ACHN (cell line): ENCODE results near the gene HIPK3.

Source experiments
- DNase-seq: peaks from one replicate; pipeline ENCODE4 v3.0.0-alpha.2; 2015
- in situ Hi-C: cut with HindIII; loops from 2 replicates; pipeline ENCODE4 v1.10.0; 2017; ENCODE audit warnings: low sequenced_read_pairs, low pct_ligation_motif_present, low pct_unique_long_range_greater_than_20kb

HIPK3 gene

DNA sequence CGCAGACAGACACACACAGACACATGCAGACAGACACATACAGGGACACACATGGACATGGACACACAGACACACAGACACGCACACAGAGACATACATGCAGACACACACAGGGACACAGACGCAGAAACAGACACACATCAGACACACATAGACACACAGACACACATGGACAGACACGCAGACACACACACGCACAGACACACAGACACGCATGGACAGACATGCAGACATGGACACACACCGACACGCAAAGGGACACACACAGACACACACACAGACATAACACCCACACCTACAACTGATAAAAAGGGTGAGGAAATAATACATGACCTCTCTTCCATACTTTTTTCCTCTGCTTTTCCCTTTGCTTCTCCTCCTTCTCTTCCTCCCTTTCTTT is 146.2 kb downstream of the HIPK3 start:
- DNase-seq, result no peak
- in situ Hi-C loops, result no loop called here

DNA sequence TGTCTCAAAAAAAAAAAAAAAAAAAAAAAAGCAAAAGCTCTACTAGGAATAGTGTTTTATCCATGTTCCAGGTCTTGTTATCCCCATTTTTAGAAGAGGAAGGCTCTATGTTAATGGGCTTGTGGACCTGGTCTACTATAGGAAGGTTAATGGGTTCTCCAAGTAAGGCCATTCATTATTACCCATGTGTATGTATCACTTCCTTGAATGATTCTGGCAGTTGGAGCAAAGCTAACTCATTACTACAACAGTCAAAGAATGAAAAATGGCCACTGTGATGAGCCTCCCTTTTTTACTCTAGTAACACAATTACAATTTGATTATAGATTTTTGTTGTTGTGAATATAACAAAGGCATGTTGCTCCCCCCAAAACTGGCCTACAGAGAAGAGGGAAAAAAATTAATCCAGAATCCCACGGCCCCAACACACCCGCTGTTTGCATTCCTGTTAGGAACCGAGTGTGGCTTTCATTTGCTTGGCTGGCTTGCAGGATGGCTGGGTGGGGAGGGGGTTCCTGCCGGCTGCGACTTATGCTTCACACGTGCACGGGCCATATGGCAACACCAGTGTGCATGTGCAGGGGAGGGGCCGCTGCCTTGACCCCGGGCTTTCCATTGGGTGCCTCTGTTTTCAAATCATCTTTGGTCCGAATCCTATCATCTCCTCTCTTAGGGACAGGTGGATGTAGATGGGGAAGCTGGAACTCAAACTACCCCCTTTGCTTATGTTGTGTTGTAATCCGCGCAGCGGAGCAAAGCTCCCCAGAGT is 148.8 kb downstream of the HIPK3 start:
- DNase-seq, result no peak

More for the DNA sequence above, 148.8 kb downstream of the HIPK3 start:
- in situ Hi-C loops, result no loop called here
